Neural progenitor cell (in vitro differentiated cells): ENCODE data around the gene SRGAP2B.
"Not testable (repeated sequence)": the region's sequence is repeated elsewhere in the genome, so short reads cannot be mapped to it uniquely, and the experiment has no call there.

Experiments
- CTCF ChIP-seq: fragments of 200-600 bp; sonication (generic); IDR thresholded peaks from 2 replicates; pipeline ENCODE4 v1.5.1; 2017; ENCODE audit warnings: antibody characterized with exemption, mild to moderate bottlenecking
- EZH2 ChIP-seq: fragments of 200-600 bp; sonication (generic); IDR thresholded peaks from 2 replicates; pipeline ENCODE4 v1.6.1; 2017; ENCODE audit warnings: antibody characterized with exemption, mild to moderate bottlenecking, moderate library complexity

GRCh38 chr1:144932153-144932552 is 163.0 kb downstream of the SRGAP2B start:
- not testable (repeated sequence) for TF ChIP-seq CTCF, EZH2
